HCT116 (cell line): ENCODE measurements around the gene TGM1. TPM values are rescaled to one million over a fixed set of nuclear protein-coding genes. Genes with fewer than 3 reads are reported as not detected.
A peak's percentile ranks its signal among the peaks of the same experiment; 100 is the strongest.

Source experiments
- ATAC-seq: fragments of 200-7000 bp; cut with Tn5 transposase; 2 replicates; pipeline ENCODE4 v1.9.1; 2020; ENCODE audit warnings: mild to moderate bottlenecking, moderate library complexity
- BruUV-seq: library from RNA; stranded (reverse); fragments of 400-500 nt; replicated peaks from 2 replicates; lab custom pipeline; 2021; lab: Mats Ljungman, UMichigan
- CTCF ChIA-PET: fragments of 300-600 bp; sonication (Branson Sonifier 250); formaldehyde crosslinking; loops from one replicate; lab custom pipeline; 2021; ENCODE audit warnings: antibody characterized with exemption; lab: Charles Lee
- POLR2A ChIA-PET: fragments of 300-600, 350-600 bp; sonication (Branson Sonifier 250); formaldehyde crosslinking; loops from one replicate; lab custom pipeline; 2021; ENCODE audit warnings: antibody characterized with exemption; lab: Charles Lee
- RAD21 ChIA-PET, 2 experiments: fragments of 300-600 bp; sonication (Branson Sonifier 250); formaldehyde crosslinking; loops; one replicate each; lab custom pipeline; 2023; ENCODE audit warnings: low total read pairs in 2 of 2; ENCODE audit not compliant: uncharacterized antibody in 2 of 2, unreplicated experiment in 2 of 2, low non-redundant PET in 1 of 2; lab: Charles Lee
- DNase-seq: peaks from one replicate; pipeline ENCODE4 v3.0.0-alpha.2; 2010; ENCODE audit warnings: low read depth, low spot score
- H2AFZ ChIP-seq: fragments of 200-600 bp; shearing (Covaris generic), sonication (generic); 2 replicates; pipeline ENCODE4 v1.6.1; 2017; ENCODE audit warnings: low read depth, mixed run types, mixed read lengths, antibody characterized with exemption, low read length; ENCODE audit not compliant: poor library complexity, severe bottlenecking
- H3K27ac ChIP-seq: 2 replicates; pipeline ENCODE4 v1.5.1; 2012; ENCODE audit warnings: low read depth, low read length
- H3K27me3 ChIP-seq: fragments of 200-600 bp; sonication (generic); 2 replicates; pipeline ENCODE4 v1.6.1; 2016; ENCODE audit warnings: mixed run types, low read length, mixed read lengths; ENCODE audit not compliant: insufficient read depth
- H3K36me3 ChIP-seq, 2 experiments: fragments of 200-500 bp in 1 of 2; fragments of 200-600 bp in 1 of 2; sonication (Bioruptor generic) in 1 of 2; sonication (generic) in 1 of 2; 2 replicates each; pipeline versions ENCODE4 v1.5.1 to v1.6.1; 2014 to 2016; ENCODE audit warnings: low read length in 2 of 2, inconsistent platforms in 1 of 2, mixed read lengths in 1 of 2, mixed run types in 1 of 2; ENCODE audit not compliant: insufficient read depth in 2 of 2, control insufficient read depth in 1 of 2
- H3K4me1 ChIP-seq, 2 experiments: fragments of 200-600 bp in 1 of 2; sonication (generic) in 1 of 2; 2 replicates each; pipeline versions ENCODE4 v1.5.1 to v1.6.1; 2012 to 2017; ENCODE audit warnings: low read length in 2 of 2, inconsistent platforms in 1 of 2, mild to moderate bottlenecking in 1 of 2, mixed read lengths in 1 of 2, mixed run types in 1 of 2, moderate library complexity in 1 of 2; ENCODE audit not compliant: insufficient read depth in 2 of 2, control insufficient read depth in 1 of 2
- H3K4me2 ChIP-seq: fragments of 200-600 bp; sonication (generic); 2 replicates; pipeline ENCODE4 v1.6.1; 2017; ENCODE audit warnings: mixed run types, low read length, mixed read lengths
- H3K4me3 ChIP-seq, 2 experiments: fragments of 200-600 bp in 1 of 2; sonication (generic) in 1 of 2; replicated peaks in 1 of 2; 2 replicates each; pipeline ENCODE4 v1.5.1; 2011 to 2016; ENCODE audit warnings: low read length in 2 of 2, control low read depth in 1 of 2, low read depth in 1 of 2, mild to moderate bottlenecking in 1 of 2, mixed read lengths in 1 of 2, mixed run types in 1 of 2
- H3K79me2 ChIP-seq: fragments of 200-600 bp; sonication (generic); 2 replicates; pipeline ENCODE4 v1.6.1; 2017; ENCODE audit warnings: mild to moderate bottlenecking, mixed run types, low read length, moderate library complexity, mixed read lengths; ENCODE audit not compliant: insufficient read depth
- H3K9ac ChIP-seq: fragments of 200-600 bp; sonication (generic); 2 replicates; pipeline ENCODE4 v1.6.1; 2016; ENCODE audit warnings: low read length, mixed read lengths
- H3K9me2 ChIP-seq: fragments of 200-600 bp; sonication (generic), shearing (Covaris generic); 2 replicates; pipeline ENCODE4 v1.6.1; 2017; ENCODE audit warnings: mixed run types, mild to moderate bottlenecking, moderate library complexity; ENCODE audit not compliant: insufficient read depth
- H3K9me3 ChIP-seq, 2 experiments: fragments of 200-500 bp in 1 of 2; fragments of 200-600 bp in 1 of 2; sonication (Bioruptor generic) in 1 of 2; sonication (generic) in 1 of 2; 2 replicates each; pipeline ENCODE4 v1.6.1; 2014 to 2017; ENCODE audit warnings: low read length in 2 of 2, mixed read lengths in 2 of 2, inconsistent platforms in 1 of 2, low read depth in 1 of 2, mild to moderate bottlenecking in 1 of 2, mixed run types in 1 of 2, moderate library complexity in 1 of 2; ENCODE audit not compliant: control insufficient read depth in 1 of 2, insufficient read depth in 1 of 2
- H4K20me1 ChIP-seq: fragments of 200-600 bp; sonication (generic), shearing (Covaris generic); 2 replicates; pipeline ENCODE4 v1.6.1; 2017; ENCODE audit warnings: mixed run types, mild to moderate bottlenecking, moderate library complexity; ENCODE audit not compliant: insufficient read depth
- CEBPB ChIP-seq: IDR thresholded peaks from 2 replicates; pipeline ENCODE4 v1.6.1; 2012; ENCODE audit warnings: low read depth
- CTCF ChIP-seq, 3 experiments: fragments of 200-600 bp in 1 of 3; sonication (generic) in 1 of 3; IDR thresholded peaks in 2 of 3; conservative IDR thresholded peaks in 1 of 3; 2 replicates each; pipeline ENCODE4 v1.5.1; 2012 to 2017; ENCODE audit warnings: low read depth in 2 of 3, low read length in 2 of 3, antibody characterized with exemption in 1 of 3, borderline replicate concordance in 1 of 3, control low read depth in 1 of 3, mild to moderate bottlenecking in 1 of 3, mixed read lengths in 1 of 3, mixed run types in 1 of 3, moderate library complexity in 1 of 3; ENCODE audit not compliant: insufficient read depth in 1 of 3
- EZH2 ChIP-seq: fragments of 200-600 bp; sonication (generic); IDR thresholded peaks from 2 replicates; pipeline ENCODE4 v1.6.1; 2017; ENCODE audit warnings: antibody characterized with exemption, mixed run types
- JUND ChIP-seq: IDR thresholded peaks from 2 replicates; pipeline ENCODE4 v1.6.1; 2012
- POLR2A ChIP-seq: IDR thresholded peaks from 2 replicates; pipeline ENCODE4 v1.7.0; 2011; ENCODE audit warnings: borderline replicate concordance; ENCODE audit not compliant: insufficient read depth, insufficient read length; ENCODE audit errors: extremely low read depth
- POLR2AphosphoS5 ChIP-seq: IDR thresholded peaks from 2 replicates; pipeline ENCODE4 v1.6.1; 2011; ENCODE audit warnings: mild to moderate bottlenecking, low read depth, low read length, moderate library complexity
- RAD21 ChIP-seq: IDR thresholded peaks from 2 replicates; pipeline ENCODE4 v1.6.1; 2012; ENCODE audit warnings: low read depth, mild to moderate bottlenecking
- TCF7L2 ChIP-seq: IDR thresholded peaks from 2 replicates; pipeline ENCODE4 v1.7.0; 2011; ENCODE audit warnings: borderline replicate concordance, inconsistent platforms; ENCODE audit not compliant: insufficient read depth, insufficient read length; ENCODE audit errors: extremely low read depth
- ZFX ChIP-seq: fragments of 450-650 bp; IDR thresholded peaks from 2 replicates; pipeline ENCODE4 v1.6.1; 2017
- intact Hi-C: fragments of 100-400 bp; cut with micrococcal nuclease; formaldehyde crosslinking; loops from 2 replicates; pipeline ENCODE4 v1.10.0; 2022
- total RNA-seq: library from RNA; stranded (reverse); gene quantifications from one replicate; pipeline ENCODE4 v1.2.1, GENCODE V29; 2021; ENCODE audit not compliant: unreplicated experiment

Gene TGM1
- total RNA-seq, 1 experiment from 2014 or later = 5.6 TPM

GRCh38 chr14:24296341-24297157, 33.6 kb upstream of the TGM1 start:
- intact Hi-C loops = loop anchor here (1.0 to 10.0 kb wide), 6 partner anchors 53 to 312 kb away; partner anchors contain the start of genes DHRS4L2 and MDP1
- Histone ChIP-seq H3K36me3 (peaks cover 16 to 17% of the 10 kb centered on the region in 2 experiments), H3K4me2 (no peak overlapping the region), H3K9me3 (no peaks in the 10 kb centered on the region), H4K20me1 (no peaks in the 10 kb centered on the region), H3K9ac (no peak overlapping the region), H3K27ac (no peak overlapping the region), H3K79me2 (peaks cover 24% of the 10 kb centered on the region), H3K4me1 (peaks cover 17 to 31% of the 10 kb centered on the region in 2 experiments), H3K27me3 (no peaks in the 10 kb centered on the region), H3K4me3 (no peak overlapping the region), H2AFZ (no peak overlapping the region), H3K9me2 (no peaks in the 10 kb centered on the region)
- DNase-seq (no peak), ATAC-seq (peak; percentile 56)
- ChIA-PET POLR2A (interaction anchor here (3.7 kb wide), 1 partner anchor 54 kb away, joined by 30 read pairs; the partner anchor contains the start of gene TINF2), RAD21 (interaction anchor here (0.6 to 1.5 kb wide), 2 partner anchors 23 to 54 kb away, joined by 4 to 7 read pairs; partner anchors contain the start of gene TINF2 (in 1 of the 2)), CTCF (interaction anchor here (1.2 to 4.7 kb wide), 9 partner anchors 11 to 243 kb away, joined by 3 to 71 read pairs (median 9); partner anchors contain the start of genes CIDEB, DCAF11, KHNYN and MDP1)
- BruUV-seq = no TSS peak
- TF ChIP-seq POLR2AphosphoS5 (0 out of 2 replicates have a peak, but pooled peaks have one; percentile 9), TCF7L2 (no peak), JUND (no peak), RAD21 (peak; percentile 81), CEBPB (no peak), ZFX (no peak), POLR2A (no peak), CTCF (IDR thresholded peaks at IDR 0.05 in 2 of 3, conservative IDR thresholded peaks at IDR 0.05 in 1 of 3; ENCODE audit: borderline replicate concordance in 1 of 3, insufficient read depth in 1 of 3, low read depth in 2 of 3, low read length in 2 of 3) (peak; percentile 77 to 89 (median 77)), EZH2 (no peak)
